Right hindlimb (tissue), 1 donor: ENCODE data around the gene RBMY1E.
"Not testable (repeated sequence)": the region's sequence is repeated elsewhere in the genome, so short reads cannot be mapped to it uniquely, and the experiment has no call there.

Source experiments
- DNase-seq: peaks from one replicate; pipeline ENCODE4 v3.0.0-alpha.2; 2018

RBMY1E gene

GRCh38 chrY:21917932-21918331 lies at the start of gene RBMY1E:
Gene RBMY1E, minus strand, starts transcription at chrY:21918032. Its CDS starts 1,978 bp downstream, at chrY:21916054.
- DNase-seq, result not testable (repeated sequence)

GRCh38 chrY:21894426-21894825 lies 23.4 kb downstream of the RBMY1E start, which contains the start of gene RBMY1D:
Gene RBMY1D, minus strand, starts transcription at chrY:21894526. Its CDS starts 2,013 bp downstream, at chrY:21892513.
- DNase-seq, result not testable (repeated sequence)

- not testable (repeated sequence) for DNase-seq
Measured at GRCh38 chrY:21869407-21870076, 48.3 kb downstream of the RBMY1E start.
